H9 (cell line): ENCODE data around the gene NPAS3. TPM values are rescaled to one million over a fixed set of nuclear protein-coding genes. Genes with fewer than 3 reads are reported as not detected.

Source experiments
- DNase-seq: peaks from one replicate; pipeline ENCODE4 v3.0.0-alpha.2; 2017
- H2AFZ ChIP-seq: one replicate; pipeline ENCODE4 v1.6.1; 2013; ENCODE audit warnings: mild to moderate bottlenecking, low read length, control low read depth, moderate library complexity
- H2AK5ac ChIP-seq: 2 replicates; pipeline ENCODE4 v1.6.1; 2013; ENCODE audit warnings: low read length, control low read depth, mixed read lengths; ENCODE audit not compliant: insufficient read length
- H2BK120ac ChIP-seq: one replicate; pipeline ENCODE4 v1.6.1; 2013; ENCODE audit warnings: low read depth, mild to moderate bottlenecking, low read length, control low read depth, inconsistent platforms; ENCODE audit not compliant: poor library complexity, severe bottlenecking
- H2BK12ac ChIP-seq: 2 replicates; pipeline ENCODE4 v1.6.1; 2013; ENCODE audit warnings: low read length, control low read depth, mixed read lengths, low read depth; ENCODE audit not compliant: insufficient read length
- H2BK15ac ChIP-seq: 2 replicates; pipeline ENCODE4 v1.6.1; 2013; ENCODE audit warnings: low read depth, low read length, control low read depth
- H2BK20ac ChIP-seq: one replicate; pipeline ENCODE4 v1.6.1; 2013; ENCODE audit warnings: low read depth, mild to moderate bottlenecking, low read length, control low read depth, inconsistent platforms; ENCODE audit not compliant: poor library complexity, severe bottlenecking
- H2BK5ac ChIP-seq: 2 replicates; pipeline ENCODE4 v1.6.1; 2013; ENCODE audit warnings: low read length, control low read depth, mixed read lengths; ENCODE audit not compliant: insufficient read length
- H3K14ac ChIP-seq: 2 replicates; pipeline ENCODE4 v1.6.1; 2013; ENCODE audit warnings: low read length, control low read depth; ENCODE audit not compliant: insufficient read depth
- H3K18ac ChIP-seq: 2 replicates; pipeline ENCODE4 v1.6.1; 2013; ENCODE audit warnings: low read depth, mild to moderate bottlenecking, mixed read lengths, low read length, control low read depth; ENCODE audit not compliant: insufficient read length
- H3K23ac ChIP-seq: 2 replicates; pipeline ENCODE4 v1.6.1; 2013; ENCODE audit warnings: low read length, control low read depth, mixed read lengths, low read depth; ENCODE audit not compliant: insufficient read length
- H3K23me2 ChIP-seq: 2 replicates; pipeline ENCODE4 v1.6.1; 2013; ENCODE audit warnings: low read depth, mild to moderate bottlenecking, mixed read lengths, low read length, control low read depth; ENCODE audit not compliant: insufficient read length, poor library complexity, severe bottlenecking
- H3K27ac ChIP-seq: 2 replicates; pipeline ENCODE4 v1.5.1; 2013; ENCODE audit warnings: low read length, control low read depth, mixed read lengths, low read depth; ENCODE audit not compliant: insufficient read length
- H3K27me3 ChIP-seq: 2 replicates; pipeline ENCODE4 v1.6.1; 2013; ENCODE audit warnings: low read length, control low read depth, inconsistent platforms; ENCODE audit not compliant: insufficient read depth
- H3K4ac ChIP-seq: 2 replicates; pipeline ENCODE4 v1.6.1; 2013; ENCODE audit warnings: low read depth, mild to moderate bottlenecking, control low read depth, inconsistent platforms, low read length, moderate library complexity
- H3K4me1 ChIP-seq: 2 replicates; pipeline ENCODE4 v1.6.1; 2013; ENCODE audit warnings: low read length, control low read depth, inconsistent platforms; ENCODE audit not compliant: insufficient read depth
- H3K4me2 ChIP-seq: 2 replicates; pipeline ENCODE4 v1.6.1; 2013; ENCODE audit warnings: low read length, control low read depth, mixed read lengths; ENCODE audit not compliant: insufficient read length, insufficient read depth
- H3K56ac ChIP-seq: 2 replicates; pipeline ENCODE4 v1.6.1; 2013; ENCODE audit warnings: low read depth, mild to moderate bottlenecking, mixed read lengths, low read length, control low read depth; ENCODE audit not compliant: insufficient read length
- H3K79me1 ChIP-seq: 2 replicates; pipeline ENCODE4 v1.6.1; 2013; ENCODE audit warnings: low read depth, mild to moderate bottlenecking, moderate library complexity, low read length, control low read depth, inconsistent platforms; ENCODE audit not compliant: insufficient read depth, poor library complexity, severe bottlenecking
- H3K79me2 ChIP-seq: 2 replicates; pipeline ENCODE4 v1.6.1; 2013; ENCODE audit warnings: low read length, control low read depth, inconsistent platforms; ENCODE audit not compliant: insufficient read depth
- H3K9ac ChIP-seq: 2 replicates; pipeline ENCODE4 v1.6.1; 2013; ENCODE audit warnings: low read length, control low read depth, mixed read lengths; ENCODE audit not compliant: insufficient read length; ENCODE audit errors: extremely low read depth
- H3K9me3 ChIP-seq: one replicate; pipeline ENCODE4 v1.6.1; 2013; ENCODE audit warnings: low read depth, low read length, inconsistent platforms; ENCODE audit not compliant: control insufficient read depth
- H3T11ph ChIP-seq: one replicate; pipeline ENCODE4 v1.6.1; 2013; ENCODE audit warnings: mild to moderate bottlenecking, low read length, control low read depth, inconsistent platforms
- H4K20me1 ChIP-seq: one replicate; pipeline ENCODE4 v1.6.1; 2013; ENCODE audit not compliant: control insufficient read depth, insufficient read length, insufficient read depth
- H4K5ac ChIP-seq: 2 replicates; pipeline ENCODE4 v1.6.1; 2013; ENCODE audit warnings: low read depth, mild to moderate bottlenecking, mixed read lengths, low read length, control low read depth; ENCODE audit not compliant: insufficient read length
- H4K8ac ChIP-seq: replicated peaks from 2 replicates; pipeline ENCODE4 v1.6.1; 2013; ENCODE audit warnings: low read length, control low read depth, mixed read lengths, low read depth; ENCODE audit not compliant: insufficient read length
- H4K91ac ChIP-seq: 2 replicates; pipeline ENCODE4 v1.6.1; 2013; ENCODE audit warnings: low read depth, mild to moderate bottlenecking, moderate library complexity, mixed read lengths, low read length, control low read depth; ENCODE audit not compliant: insufficient read length
- H3K27ac Mint-ChIP-seq, 3 experiments: 2 replicates in 2 of 3; 3 replicates in 1 of 3; pipeline ENCODE4 v1.8.0; 2020 to 2021; ENCODE audit warnings: mixed read lengths in 3 of 3, mild to moderate bottlenecking in 1 of 3, moderate library complexity in 1 of 3
- H3K27me3 Mint-ChIP-seq: 2 replicates; pipeline ENCODE4 v1.8.0; 2021; ENCODE audit warnings: low read depth, mild to moderate bottlenecking, moderate library complexity, mixed read lengths
- H3K36me3 Mint-ChIP-seq, 3 experiments: 2 replicates in 2 of 3; 3 replicates in 1 of 3; pipeline ENCODE4 v1.8.0; 2020 to 2021; ENCODE audit warnings: low read depth in 3 of 3, mixed read lengths in 3 of 3; ENCODE audit not compliant: insufficient read depth in 1 of 3
- H3K4me1 Mint-ChIP-seq, 2 experiments: 2 replicates each; pipeline ENCODE4 v1.8.0; 2020; ENCODE audit warnings: mixed read lengths in 2 of 2
- H3K4me3 Mint-ChIP-seq, 2 experiments: 2 replicates in 1 of 2; 3 replicates in 1 of 2; pipeline ENCODE4 v1.8.0; 2020 to 2021; ENCODE audit warnings: mild to moderate bottlenecking in 2 of 2, mixed read lengths in 2 of 2, moderate library complexity in 1 of 2
- H3K9me3 Mint-ChIP-seq, 2 experiments: 2 replicates in 1 of 2; 3 replicates in 1 of 2; pipeline ENCODE4 v1.8.0; 2020; ENCODE audit warnings: mild to moderate bottlenecking in 2 of 2, mixed read lengths in 2 of 2, moderate library complexity in 1 of 2
- CTCF ChIP-seq: fragments of 200-600 bp; sonication (generic); conservative IDR thresholded peaks from 3 replicates; pipeline ENCODE4 v1.8.0; 2021; ENCODE audit warnings: antibody characterized with exemption, mild to moderate bottlenecking
- WGBS: extraction: QIAGEN DNeasy Blood & Tissue Kit; methylation state at CpG from one replicate; pipeline ENCODE4 v1.1.7; 2013; ENCODE audit warnings: missing lambda C conversion rate, low lambda C conversion rate, mixed read lengths; ENCODE audit not compliant: insufficient read length; ENCODE audit errors: extremely low coverage; 5-methylcytosine and 5-hydroxymethylcytosine counted together
- total RNA-seq: library from RNA; stranded (reverse); gene quantifications from 2 replicates; pipeline ENCODE4 v1.2.1, GENCODE V29; 2021

Gene NPAS3
- total RNA-seq, 1 experiment from 2014 or later = 0.17 TPM

DNA sequence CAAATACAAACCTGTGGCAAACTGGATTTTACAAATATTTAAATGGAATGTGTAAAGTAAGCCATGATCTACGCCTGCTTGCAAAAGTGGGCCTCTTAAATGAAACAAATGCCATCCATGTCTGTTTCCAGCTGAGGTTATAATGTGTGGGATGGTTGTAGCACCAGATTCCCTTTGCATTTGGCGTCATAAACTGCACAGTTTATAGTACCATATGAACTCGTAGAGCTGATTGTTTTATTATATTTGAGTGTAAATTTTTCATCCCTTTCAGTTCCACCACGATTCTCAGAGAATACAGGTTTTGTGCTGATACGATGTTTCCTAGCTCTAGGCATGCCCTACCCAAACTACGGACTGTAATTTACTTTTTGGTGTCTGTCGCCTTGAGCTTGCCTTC, 637.3 kb downstream of the NPAS3 start:
- H3K56ac ChIP-seq = no peak overlapping the region
- Mint-ChIP-seq H3K36me3 (no peaks in the 10 kb centered on the region), H3K27ac (no peak overlapping the region), H3K4me3 (no peak overlapping the region), H3K27me3 (no peaks in the 10 kb centered on the region), H3K4me1 (no peaks in the 10 kb centered on the region), H3K9me3 (no peaks in the 10 kb centered on the region)
- H3T11ph ChIP-seq = no peak overlapping the region
- no peaks in the 10 kb centered on the region for H3K27me3 ChIP-seq
- H2BK5ac ChIP-seq = no peak overlapping the region
- H4K8ac ChIP-seq = no peak overlapping the region
- H2BK120ac ChIP-seq = no peak overlapping the region
- no peak overlapping the region for H4K5ac ChIP-seq
- TF ChIP-seq CTCF = no peak
- H3K4ac ChIP-seq = no peak overlapping the region
- H3K79me2 ChIP-seq = no peaks in the 10 kb centered on the region
- H3K9me3 ChIP-seq = no peaks in the 10 kb centered on the region
- H2BK20ac ChIP-seq = no peak overlapping the region
- H2BK15ac ChIP-seq = no peak overlapping the region
- no peak overlapping the region for H2BK12ac ChIP-seq
- no peak overlapping the region for H3K23ac ChIP-seq
- H2AFZ ChIP-seq = no peak overlapping the region
- DNase-seq = no peak
- no peaks in the 10 kb centered on the region for H4K20me1 ChIP-seq
- no peak overlapping the region for H4K91ac ChIP-seq
- WGBS = no CpG with 5 or more reads among the region's 7 CpGs
- no peaks in the 10 kb centered on the region for H3K79me1 ChIP-seq
- H2AK5ac ChIP-seq = no peak overlapping the region
- H3K18ac ChIP-seq = no peak overlapping the region
- H3K9ac ChIP-seq = no peak overlapping the region
- H3K27ac ChIP-seq = no peak overlapping the region
- no peak overlapping the region for H3K14ac ChIP-seq
- H3K23me2 ChIP-seq = no peaks in the 10 kb centered on the region
- H3K4me2 ChIP-seq = no peak overlapping the region
- H3K4me1 ChIP-seq = no peaks in the 10 kb centered on the region
